GM21528 (cell line): ENCODE measurements around the gene DDIT3.
"Not testable (repeated sequence)": the region's sequence is repeated elsewhere in the genome, so short reads cannot be mapped to it uniquely, and the experiment has no call there.

Source experiments
- ATAC-seq: cut with Tn5 transposase; IDR thresholded peaks from one replicate; pipeline ENCODE4 v1.9.1; 2021; ENCODE audit warnings: mild to moderate bottlenecking, moderate library complexity; ENCODE audit not compliant: unreplicated experiment, low FRiP score

Gene DDIT3

DNA sequence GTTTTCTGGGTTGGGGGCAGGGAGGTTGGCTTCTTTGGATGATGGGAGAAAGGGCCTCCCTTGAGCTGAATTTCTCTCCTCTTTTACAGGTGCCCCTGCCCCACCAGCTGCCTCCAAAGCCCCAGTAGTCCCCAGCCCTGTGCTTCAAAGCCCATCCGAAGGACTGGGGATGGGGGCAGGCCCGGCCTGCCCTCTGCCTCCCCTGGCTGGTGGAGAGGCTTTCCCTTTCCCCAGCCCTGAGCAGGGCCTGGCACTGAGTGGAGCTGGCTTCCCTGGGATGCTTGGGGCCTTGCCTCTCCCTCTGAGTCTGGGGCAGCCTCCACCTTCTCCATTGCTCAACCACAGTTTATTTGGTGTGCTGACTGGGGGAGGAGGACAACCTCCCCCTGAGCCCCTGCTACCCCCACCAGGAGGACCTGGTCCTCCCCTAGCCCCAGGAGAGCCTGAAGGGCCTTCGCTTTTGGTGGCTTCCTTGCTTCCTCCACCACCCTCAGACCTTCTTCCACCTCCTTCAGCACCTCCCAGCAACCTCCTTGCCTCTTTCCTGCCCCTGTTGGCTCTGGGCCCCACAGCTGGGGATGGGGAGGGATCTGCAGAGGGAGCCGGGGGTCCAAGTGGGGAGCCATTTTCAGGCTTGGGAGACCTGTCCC lies 6.3 kb upstream of the DDIT3 start:
- ATAC-seq, result no peak

DNA sequence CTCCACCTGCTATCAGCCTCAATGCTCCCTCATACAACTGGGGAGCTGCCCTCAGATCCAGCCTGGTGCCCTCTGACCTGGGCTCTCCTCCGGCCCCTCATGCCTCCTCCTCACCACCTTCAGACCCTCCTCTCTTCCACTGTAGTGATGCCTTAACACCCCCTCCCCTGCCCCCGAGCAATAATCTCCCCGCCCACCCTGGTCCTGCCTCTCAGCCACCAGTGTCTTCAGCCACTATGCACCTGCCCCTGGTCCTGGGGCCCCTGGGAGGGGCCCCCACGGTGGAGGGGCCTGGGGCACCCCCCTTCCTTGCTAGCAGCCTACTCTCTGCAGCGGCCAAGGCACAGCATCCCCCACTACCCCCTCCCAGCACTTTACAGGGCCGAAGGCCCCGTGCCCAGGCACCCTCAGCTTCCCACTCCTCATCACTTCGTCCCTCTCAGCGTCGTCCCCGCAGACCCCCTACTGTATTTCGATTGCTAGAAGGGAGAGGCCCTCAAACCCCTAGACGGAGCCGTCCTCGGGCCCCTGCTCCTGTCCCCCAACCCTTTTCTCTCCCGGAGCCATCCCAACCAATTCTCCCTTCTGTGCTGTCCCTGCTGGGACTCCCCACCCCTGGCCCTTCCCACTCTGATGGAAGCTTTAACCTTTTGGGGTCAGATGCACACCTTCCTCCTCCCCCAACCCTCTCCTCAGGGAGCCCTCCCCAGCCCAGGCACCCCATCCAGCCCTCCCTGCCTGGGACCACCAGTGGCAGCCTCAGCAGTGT lies 5.5 kb upstream of the DDIT3 start:
- ATAC-seq, result no peak

DNA sequence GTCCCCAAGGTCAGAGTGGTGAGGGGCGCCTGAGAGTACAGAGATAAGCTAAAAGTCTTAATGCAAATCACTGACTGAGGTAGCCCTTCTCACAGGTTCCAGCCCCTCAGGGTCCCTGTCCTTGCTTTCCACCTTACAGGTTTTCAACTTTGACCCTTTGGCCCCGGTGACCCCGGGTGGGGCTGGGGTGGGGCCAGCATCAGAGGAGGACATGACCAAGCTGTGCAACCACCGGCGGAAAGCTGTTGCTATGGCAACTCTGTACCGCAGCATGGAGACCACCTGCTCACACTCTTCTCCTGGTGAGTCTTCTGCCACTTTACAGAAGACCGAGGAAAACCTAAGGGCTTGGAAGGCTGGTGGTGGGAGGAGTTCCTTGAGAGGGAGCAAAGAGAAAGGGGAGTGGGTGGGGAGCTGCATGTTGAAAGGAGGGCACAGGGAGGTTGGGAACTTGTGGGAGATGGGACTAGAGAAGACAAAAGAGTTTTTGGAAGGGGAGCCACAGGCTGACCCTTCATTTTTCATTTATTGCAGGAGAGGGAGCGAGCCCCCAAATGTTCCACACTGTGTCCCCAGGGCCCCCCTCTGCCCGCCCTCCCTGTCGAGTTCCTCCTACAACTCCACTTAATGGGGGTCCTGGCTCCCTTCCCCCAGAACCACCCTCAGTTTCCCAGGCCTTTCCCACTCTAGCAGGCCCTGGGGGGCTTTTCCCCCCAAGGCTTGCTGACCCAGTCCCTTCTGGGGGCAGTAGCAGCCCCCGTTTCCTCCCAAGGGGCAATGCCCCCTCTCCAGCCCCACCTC lies 4.7 kb upstream of the DDIT3 start:
- ATAC-seq, result no peak

DNA sequence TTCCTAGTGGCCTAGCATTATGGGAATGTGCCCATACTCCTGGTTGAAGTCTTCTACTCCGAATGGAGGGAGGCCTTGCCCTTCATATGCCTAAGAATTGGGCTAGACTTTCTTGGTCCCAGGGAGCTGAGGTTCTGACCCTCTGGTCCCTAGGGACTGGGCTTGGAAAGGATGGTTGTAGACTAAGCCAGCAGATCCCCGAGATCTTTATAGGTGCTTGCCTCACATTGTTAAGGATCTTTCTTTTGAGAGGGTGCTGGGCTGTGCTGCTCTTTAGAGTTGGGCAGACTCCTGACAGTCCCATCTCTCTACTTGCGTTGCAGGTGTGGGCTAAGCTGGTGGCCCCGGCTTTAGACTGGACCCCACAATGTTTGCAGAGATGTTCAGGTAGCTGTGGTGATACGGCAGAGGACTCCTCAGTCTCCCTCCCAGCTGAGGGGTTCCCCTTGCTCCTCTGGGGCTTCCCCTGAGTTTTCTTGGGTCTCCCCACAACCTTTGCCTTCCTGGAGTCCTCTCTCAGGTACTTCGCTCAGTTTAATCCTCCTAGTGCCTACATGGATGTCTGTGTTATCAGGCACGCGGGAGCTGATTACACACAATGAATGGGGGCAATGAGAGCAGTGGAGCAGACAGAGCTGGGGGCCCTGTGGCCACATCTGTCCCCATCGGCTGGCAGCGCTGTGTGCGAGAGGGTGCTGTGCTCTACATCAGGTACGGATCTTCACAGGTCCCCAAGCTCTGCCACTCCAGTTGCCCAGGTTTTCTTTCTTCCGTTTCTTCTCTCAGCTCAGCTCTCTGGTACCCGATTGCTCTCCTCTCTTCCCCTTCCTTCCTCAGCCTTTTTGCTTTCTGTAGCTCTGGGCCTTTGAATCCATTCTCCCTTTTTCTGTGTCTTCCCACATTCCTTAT lies 3.6 kb upstream of the DDIT3 start:
- ATAC-seq, result no peak

DNA sequence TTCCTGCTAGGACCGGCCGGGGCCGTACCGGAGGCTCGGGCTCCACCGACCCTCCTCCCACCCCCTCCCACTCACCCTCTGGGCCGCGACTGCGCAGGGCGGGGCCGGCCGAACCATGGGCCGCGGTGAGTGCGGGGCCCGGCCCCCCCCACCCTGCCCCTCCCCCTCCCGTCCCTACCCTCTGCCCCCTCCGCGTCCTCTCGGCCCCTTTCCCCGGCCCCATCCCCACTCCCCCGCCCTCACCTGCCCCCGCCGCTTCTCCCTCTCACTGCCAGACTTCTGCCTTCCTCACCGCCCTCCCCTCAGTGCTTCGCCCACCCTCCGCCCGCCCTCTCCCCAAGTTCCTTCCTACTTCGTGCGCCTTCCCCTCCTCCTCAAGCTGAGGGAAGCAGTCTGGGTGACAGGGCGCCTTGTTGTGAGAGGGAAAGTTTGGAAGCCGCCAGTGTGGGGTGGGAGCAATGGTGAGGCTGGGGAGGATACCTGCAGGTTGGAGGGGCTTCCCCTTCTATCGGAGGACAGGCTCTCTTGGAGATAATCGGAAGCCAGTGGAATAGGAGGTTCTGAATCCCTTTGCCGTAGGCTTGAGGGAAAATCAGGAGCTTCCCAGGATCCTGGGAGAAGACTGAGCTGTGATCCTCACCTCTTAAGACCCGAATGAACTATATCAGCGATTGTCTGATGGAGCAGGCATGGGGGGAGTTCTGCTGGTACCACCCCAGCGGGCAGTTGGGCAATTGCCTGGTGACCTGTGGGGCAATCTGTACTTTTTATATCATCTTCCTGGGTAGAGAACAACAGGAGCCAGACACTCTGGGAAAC lies 2.8 kb upstream of the DDIT3 start:
- ATAC-seq, result no peak

DNA sequence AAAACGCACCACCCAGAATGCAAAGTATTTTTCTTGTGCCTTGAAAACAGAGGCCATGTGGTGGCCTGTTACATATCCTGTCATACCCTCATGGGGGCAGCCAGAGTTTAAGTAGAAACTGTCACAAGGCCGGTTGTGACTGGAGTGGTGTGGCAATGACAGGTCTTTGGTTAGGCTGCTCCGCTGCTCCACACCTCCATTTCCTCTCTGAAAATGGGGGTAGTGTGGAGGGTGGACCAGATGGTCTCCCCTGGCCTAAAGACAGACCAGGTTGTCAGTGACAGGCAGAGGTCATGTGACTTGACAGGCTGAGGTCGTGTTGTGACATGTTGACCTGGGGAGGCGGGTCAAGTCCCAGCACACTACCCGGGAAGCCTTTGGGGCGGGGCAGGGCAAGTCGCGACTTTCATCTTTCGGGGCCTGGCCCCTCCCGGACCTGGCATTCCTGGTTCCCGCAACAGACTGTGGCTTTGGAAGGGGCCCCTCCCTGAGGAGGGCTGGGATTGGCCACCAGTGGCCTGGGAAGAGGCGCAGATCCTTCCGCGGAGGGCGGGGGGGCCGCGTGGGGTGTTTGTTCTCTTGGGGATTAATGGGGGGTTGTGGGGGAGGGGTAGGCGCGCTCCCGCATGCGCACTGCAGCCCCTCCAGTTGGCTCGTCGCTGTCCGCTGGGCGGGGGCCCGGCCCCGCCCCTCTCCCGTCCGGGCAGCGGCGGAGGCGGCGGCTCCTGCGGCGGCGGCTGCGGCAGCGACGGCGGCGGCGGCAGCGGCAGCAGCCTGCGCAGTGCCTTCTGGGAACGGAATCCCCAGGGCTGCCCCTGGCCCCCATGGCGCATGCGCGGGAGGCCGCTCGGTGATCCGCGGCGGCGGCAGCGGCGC lies 1.9 kb upstream of the DDIT3 start, which contains the start of gene MBD6:
Gene MBD6, plus strand, starts transcription at position 814 of the 876 bp plus-strand sequence. CDS start 1,480 bp downstream, outside the sequence.
- ATAC-seq, result peak; percentile 37

DNA sequence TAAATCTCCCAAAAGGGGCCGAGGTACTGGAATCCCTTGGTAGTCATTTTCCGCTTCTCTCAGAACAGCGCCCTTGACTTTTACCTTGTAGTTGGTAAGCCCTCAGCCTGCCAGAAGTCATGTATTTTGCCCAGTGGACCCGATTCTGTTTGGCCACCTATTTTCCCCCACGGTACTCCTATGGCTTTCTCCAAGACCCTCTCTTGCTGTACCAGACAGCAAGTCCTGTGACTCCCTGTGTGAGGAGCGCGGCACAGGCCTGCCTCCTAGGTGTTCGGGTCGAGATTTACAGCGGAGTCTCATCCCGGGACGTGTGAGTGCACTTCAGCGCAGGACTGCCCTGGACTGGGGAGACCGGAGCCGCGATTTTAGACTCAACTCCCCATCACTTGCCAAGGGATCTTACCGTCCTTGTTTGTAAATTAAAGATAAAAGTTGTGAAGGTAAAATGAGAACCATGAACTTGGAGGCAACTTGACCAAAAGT lies 1.3 kb upstream of the DDIT3 start:
- ATAC-seq, result no peak

DNA sequence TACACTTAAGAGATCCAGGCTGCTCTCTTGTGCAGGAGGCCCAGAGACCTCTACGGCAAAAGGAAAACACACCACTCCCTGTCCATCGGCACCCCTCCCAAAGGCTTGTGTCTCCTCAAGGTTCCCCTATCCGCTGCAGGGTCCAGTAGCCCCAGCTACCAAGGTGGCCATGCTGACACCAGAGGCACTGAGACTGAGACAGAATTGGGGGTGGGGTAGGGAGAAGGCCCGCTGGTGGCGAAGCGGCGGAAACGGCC lies 590 bp downstream of the DDIT3 start:
- ATAC-seq, result no peak

DNA sequence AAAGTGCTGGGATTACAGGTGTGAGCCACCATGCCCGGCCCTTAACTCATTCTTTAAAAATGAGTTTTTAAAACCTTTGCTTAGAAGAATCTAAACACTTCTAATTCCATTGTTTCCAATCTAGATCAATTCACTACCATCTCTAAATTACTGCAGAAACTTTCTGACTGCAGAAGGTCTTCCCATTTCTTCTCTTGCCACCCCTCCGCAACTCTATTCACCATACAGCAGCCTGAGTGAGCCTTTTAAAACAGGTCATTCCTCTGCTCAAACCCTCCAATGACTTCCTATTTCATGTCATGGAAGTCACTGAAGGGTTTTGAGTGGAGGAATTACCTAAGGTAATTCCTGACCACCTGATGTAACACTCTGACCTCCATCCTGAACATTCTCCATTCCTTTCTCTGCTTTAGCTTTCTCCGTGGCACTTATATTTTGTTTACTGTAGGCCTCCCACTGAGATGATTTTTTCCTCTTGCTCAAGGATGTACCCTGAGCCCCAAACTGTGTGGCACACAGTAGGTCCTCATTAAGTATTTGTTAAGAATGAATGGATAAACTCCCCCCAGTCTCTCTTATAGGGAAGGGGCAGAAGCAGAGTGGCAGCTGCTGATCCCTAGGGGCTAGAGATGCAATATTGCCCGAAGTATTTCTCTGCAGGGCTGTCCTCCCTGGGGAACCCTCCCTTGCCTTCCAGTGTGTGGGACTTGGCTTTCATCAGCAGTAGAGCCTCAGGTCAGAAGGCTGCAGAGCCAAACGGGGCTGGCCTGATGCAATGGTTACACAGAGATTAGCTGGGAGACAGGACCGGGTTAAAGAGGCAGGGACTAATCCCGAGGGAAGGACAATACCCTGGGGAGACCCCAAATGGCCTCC lies 1.2 kb downstream of the DDIT3 start:
- ATAC-seq, result no peak

DNA sequence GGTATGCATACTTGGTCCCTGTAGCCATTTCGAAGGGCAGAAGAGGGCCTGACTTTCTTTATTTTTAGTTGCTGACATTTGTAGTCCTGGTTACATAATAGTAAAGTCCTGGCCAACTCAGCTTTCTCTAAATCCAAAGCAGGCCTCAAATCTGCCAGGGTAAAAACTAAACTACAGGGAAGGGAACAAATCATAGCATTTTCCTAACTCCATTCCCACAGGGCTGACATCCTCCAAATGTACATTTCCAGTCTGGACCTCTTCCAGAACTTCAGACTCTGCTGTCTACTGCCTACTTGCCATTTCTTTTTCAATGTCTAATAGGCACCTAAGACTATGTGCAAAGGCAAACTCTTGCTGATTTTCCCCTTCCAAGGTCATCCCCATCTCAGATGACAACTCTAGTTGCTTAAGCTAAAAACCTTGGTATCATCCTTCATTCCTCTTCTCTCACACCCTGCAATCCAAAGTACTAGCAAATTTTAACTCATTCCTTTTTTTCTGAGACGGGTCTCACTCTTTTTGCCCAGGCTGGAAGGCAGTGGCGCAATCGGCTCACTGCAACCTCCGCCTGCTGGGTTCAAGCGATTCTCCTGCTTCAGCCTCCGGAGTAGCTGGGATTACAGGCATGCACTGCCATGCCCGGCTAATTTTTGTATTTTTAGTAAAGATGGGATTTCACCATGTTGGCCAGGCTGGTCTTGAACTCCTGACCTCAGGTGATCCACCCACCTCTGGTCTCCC lies 2.0 kb downstream of the DDIT3 start:
- no peak for ATAC-seq

DNA sequence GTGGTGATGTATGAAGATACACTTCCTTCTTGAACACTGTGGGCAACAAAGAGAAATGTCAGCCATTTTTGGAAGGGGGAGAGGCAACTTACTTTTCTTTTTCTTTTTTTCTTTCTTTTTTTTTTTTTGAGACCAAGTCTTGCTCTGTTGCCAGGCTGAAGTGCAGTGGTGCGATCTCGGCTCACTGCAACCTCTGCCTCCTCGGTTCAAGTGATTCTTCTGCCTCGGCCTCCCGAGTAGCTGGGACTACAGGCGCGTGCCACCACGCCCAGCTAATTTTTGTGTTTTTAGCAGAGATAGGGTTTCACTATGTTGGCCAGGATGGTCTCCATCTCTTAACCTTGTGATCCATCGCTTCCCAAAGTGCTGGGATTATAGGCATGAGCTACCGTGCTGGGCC lies 2.6 kb downstream of the DDIT3 start:
- not testable (repeated sequence) for ATAC-seq

DNA sequence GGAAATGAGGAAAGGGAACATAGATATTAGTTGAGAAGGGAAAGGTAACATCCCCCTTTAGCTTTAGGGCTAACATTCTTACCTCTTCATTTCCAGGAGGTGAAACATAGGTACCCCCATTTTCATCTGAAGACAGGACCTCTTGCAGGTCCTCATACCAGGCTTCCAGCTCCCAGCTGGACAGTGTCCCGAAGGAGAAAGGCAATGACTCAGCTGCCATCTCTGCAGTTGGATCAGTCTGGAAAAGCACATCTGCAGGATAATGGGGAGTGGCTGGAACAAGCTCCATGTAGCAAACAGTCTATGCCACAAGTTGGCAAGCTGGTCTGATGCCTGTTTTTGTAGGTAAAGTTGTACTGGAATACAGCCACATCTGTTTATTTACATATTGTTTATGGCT lies 3.1 kb downstream of the DDIT3 start:
- no peak for ATAC-seq

DNA sequence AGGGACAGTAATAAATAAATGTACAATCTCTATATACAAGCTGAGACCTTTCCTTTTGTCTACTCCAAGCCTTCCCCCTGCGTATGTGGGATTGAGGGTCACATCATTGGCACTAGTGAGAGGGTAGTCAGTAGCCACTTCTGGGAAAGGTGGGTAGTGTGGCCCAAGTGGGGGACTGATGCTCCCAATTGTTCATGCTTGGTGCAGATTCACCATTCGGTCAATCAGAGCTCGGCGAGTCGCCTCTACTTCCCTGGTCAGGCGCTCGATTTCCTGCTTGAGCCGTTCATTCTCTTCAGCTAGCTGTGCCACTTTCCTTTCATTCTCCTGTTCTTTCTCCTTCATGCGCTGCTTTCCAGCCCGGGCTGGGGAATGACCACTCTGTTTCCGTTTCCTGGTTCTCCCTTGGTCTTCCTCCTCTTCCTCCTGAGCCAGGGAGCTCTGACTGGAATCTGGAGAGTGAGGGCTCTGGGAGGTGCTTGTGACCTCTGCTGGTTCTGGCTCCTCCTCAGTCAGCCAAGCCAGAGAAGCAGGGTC lies 3.6 kb downstream of the DDIT3 start:
- ATAC-seq, result no peak

DNA sequence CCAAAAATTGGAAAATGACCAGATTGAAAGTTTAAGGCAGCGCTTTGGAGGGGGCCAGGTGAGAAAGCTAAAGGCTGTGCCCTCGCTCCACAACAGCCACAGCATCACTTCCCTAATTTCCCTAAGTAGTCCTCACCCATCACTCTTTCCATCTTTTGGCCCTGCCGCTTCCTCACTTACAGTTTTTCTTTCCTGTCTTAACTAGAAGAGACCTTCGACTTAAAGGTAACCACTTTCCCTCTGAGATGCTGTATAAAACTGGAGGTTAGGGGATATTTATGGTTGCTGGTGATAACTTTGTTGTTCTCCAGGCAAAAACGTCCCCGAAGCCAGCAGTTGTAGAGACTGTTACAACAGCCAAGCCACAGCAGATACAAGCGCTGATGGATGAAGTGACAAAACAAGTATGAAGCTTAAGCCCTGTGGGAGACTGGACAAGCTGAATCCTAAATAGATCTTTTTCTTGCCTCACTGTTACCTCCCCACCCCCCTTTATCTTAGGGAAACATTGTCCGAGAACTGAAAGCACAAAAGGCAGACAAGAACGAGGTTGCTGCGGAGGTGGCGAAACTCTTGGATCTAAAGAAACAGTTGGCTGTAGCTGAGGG lies 4.3 kb downstream of the DDIT3 start:
- ATAC-seq, result no peak

DNA sequence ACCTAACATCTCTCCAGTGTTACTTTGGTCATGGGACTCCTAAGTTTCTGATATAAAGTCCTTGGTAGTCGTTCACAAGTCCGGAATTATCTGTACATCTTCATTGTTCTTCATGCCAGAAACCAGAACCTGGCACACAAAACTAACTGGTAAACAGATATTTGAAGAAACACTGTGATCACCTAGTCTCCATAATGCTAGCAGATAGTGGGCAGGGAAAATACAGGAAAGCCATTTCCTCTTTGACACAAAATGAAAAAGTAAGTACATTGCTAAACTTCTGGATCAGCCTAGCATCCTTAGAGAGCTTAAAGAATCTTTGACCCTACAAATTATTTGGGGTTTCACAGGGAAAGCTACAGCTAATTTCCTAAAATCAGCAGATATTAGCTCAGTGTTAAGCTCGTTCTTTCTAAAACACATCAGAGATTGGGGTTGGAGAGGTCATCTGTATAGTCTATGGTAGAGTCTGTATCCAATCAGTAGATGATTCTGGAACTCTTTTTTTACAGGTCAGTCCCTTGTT lies 4.8 kb downstream of the DDIT3 start:
- no peak for ATAC-seq
